RPMI8226 (cell line): Measurements from ENCODE around the gene MYT1.
"Not testable (repeated sequence)": the region's sequence is repeated elsewhere in the genome, so short reads cannot be mapped to it uniquely, and the experiment has no call there.

Source experiments
- DNase-seq: peaks from one replicate; pipeline ENCODE4 v3.0.0-alpha.2; 2015

The MYT1 gene

GRCh38 chr20:64279826-64280459 is 115.7 kb downstream of the MYT1 start:
- DNase-seq: no peak

GRCh38 chr20:64280460-64280843 is 116.2 kb downstream of the MYT1 start:
- DNase-seq: no peak

- no peak for DNase-seq
Measured at GRCh38 chr20:64283646-64284045, 119.4 kb downstream of the MYT1 start.

- peak; percentile 93 for DNase-seq
Measured at GRCh38 chr20:64285579-64286446, 121.6 kb downstream of the MYT1 start.

GRCh38 chr20:64286447-64287263 is 122.4 kb downstream of the MYT1 start:
- not testable (repeated sequence) for DNase-seq

- not testable (repeated sequence) for DNase-seq
Measured at GRCh38 chr20:64287264-64287590, 123.0 kb downstream of the MYT1 start.
